ENCODE measurements around the gene CDYL. TPM values are rescaled to one million over a fixed set of nuclear protein-coding genes. Genes with fewer than 3 reads are reported as not detected.
A peak's percentile ranks its signal among the peaks of the same experiment; 100 is the strongest.

The CDYL gene
- total RNA-seq, 2 experiments from 2014 or later = 31.1 to 31.2 TPM

GRCh38 chr6:4910037-4910760 lies 134.0 kb downstream of the CDYL start:
- ATAC-seq (no peak), DNase-seq (no peak)
- Mint-ChIP-seq H3K4me3 (no peak overlapping the region), H3K9me3 (no peaks in the 10 kb centered on the region), H3K27me3 (no peaks in the 10 kb centered on the region), H3K4me1 (ENCODE audit: low read depth) (peaks cover 61% of the 10 kb centered on the region), H3K36me3 (ENCODE audit: low read depth) (peaks cover 9% of the 10 kb centered on the region), H3K27ac (no peak overlapping the region)
- POLR2A ChIA-PET = interaction anchor here (0.5 kb wide), 1 partner anchor 525 kb away, joined by 3 read pairs; no protein-coding TSS in a partner anchor
- no peak for TF ChIP-seq CTCF (IDR thresholded peaks at IDR 0.05)
- CTCF ChIA-PET = no interaction called here
- intact Hi-C loops (cut with micrococcal nuclease) = no loop called here

GRCh38 chr6:4912559-4912958 lies 136.4 kb downstream of the CDYL start:
- Mint-ChIP-seq H3K4me1 (ENCODE audit: low read depth) (peaks cover 64% of the 10 kb centered on the region), H3K27ac (no peak overlapping the region), H3K9me3 (no peaks in the 10 kb centered on the region), H3K4me3 (no peak overlapping the region), H3K36me3 (ENCODE audit: low read depth) (peaks cover 13% of the 10 kb centered on the region), H3K27me3 (no peaks in the 10 kb centered on the region)
- no peak for DNase-seq
- ATAC-seq = no peak
- intact Hi-C loops (cut with micrococcal nuclease) = no loop called here
- ChIA-PET POLR2A (no interaction called here), CTCF (no interaction called here)
- TF ChIP-seq CTCF (IDR thresholded peaks at IDR 0.05) = no peak

- H3K4me3 Mint-ChIP-seq = peak overlapping the region; percentile 16
- POLR2A ChIA-PET = no interaction called here
- TF ChIP-seq CTCF (IDR thresholded peaks at IDR 0.05) = no peak
- peak overlapping the region; percentile 49 for H3K27ac Mint-ChIP-seq
- H3K4me1 Mint-ChIP-seq (ENCODE audit: low read depth) = peaks cover 64% of the 10 kb centered on the region
- ATAC-seq = peak; percentile 12
- intact Hi-C loops (cut with micrococcal nuclease) = no loop called here
- CTCF ChIA-PET = no interaction called here
- no peaks in the 10 kb centered on the region for H3K9me3 Mint-ChIP-seq
- no peak for DNase-seq
- H3K27me3 Mint-ChIP-seq = no peaks in the 10 kb centered on the region
- peaks cover 10% of the 10 kb centered on the region for H3K36me3 Mint-ChIP-seq (ENCODE audit: low read depth)
Observed at GRCh38 chr6:4913705-4914419, 137.7 kb downstream of the CDYL start.

GRCh38 chr6:4914420-4915159 lies 138.4 kb downstream of the CDYL start:
- Mint-ChIP-seq H3K36me3 (ENCODE audit: low read depth) (peaks cover 9% of the 10 kb centered on the region), H3K4me1 (ENCODE audit: low read depth) (peaks cover 66% of the 10 kb centered on the region), H3K27me3 (no peaks in the 10 kb centered on the region), H3K9me3 (no peaks in the 10 kb centered on the region), H3K27ac (peak overlapping the region; percentile 49), H3K4me3 (peak overlapping the region; percentile 16)
- ATAC-seq (peak; percentile 75), DNase-seq (peak; percentile 52)
- TF ChIP-seq CTCF (IDR thresholded peaks at IDR 0.05) = no peak
- ChIA-PET POLR2A (no interaction called here), CTCF (no interaction called here)
- intact Hi-C loops (cut with micrococcal nuclease) = no loop called here

Data from activated CD8-positive, alpha-beta T cell treated with anti-CD3 and anti-CD28 coated beads for 36 hours (primary cell).